ENCODE measurements around the gene SORCS2.

DNA sequence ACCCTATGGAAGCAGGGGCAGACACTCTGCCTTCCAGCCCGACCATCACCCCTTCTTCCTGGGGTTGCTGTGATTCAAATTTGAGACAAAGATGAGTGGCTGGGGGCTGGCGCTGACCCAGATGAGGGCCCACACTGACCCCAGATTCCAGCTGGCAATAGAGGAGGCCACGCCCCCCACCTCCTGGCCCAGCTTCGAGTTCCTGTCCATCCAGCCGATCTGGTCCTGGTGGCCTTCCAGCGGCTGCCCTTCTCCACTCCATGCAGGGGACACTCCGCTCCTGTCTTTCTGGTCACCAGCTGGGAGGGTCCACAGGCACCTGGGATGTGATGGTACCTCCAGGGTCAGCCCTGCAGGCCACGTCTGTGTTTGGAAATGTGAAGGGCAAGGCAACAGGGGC is 340.9 kb downstream of the SORCS2 start:
- TF ChIP-seq EZH2 (IDR thresholded peaks at IDR 0.05) (no peak), POLR2AphosphoS5 (IDR thresholded peaks at IDR 0.05; ENCODE audit: borderline replicate concordance, low read depth, low read length) (no peak)

Data from SK-N-MC (cell line).